K562 (cell line): ENCODE data around the gene POLD1. TPM values are rescaled to one million over a fixed set of nuclear protein-coding genes. Genes with fewer than 3 reads are reported as not detected.

Experiments used
- ARID2 ChIP-seq: fragments of 450-650 bp; IDR thresholded peaks from 2 replicates; pipeline ENCODE4 v1.6.1; 2017; ENCODE audit warnings: antibody characterized with exemption, mild to moderate bottlenecking
- CEBPZ ChIP-seq: fragments of 150-350 bp; IDR thresholded peaks from 2 replicates; pipeline ENCODE4 v1.6.1; 2014; ENCODE audit warnings: low read depth, mild to moderate bottlenecking, low read length, borderline replicate concordance
- CLOCK ChIP-seq: fragments of 250-450 bp; sonication (Bioruptor Pico); IDR thresholded peaks from 2 replicates; pipeline ENCODE4 v1.4.0; 2020; ENCODE audit warnings: mild to moderate bottlenecking, moderate library complexity, borderline replicate concordance
- DDX20 ChIP-seq: fragments of 450-650 bp; IDR thresholded peaks from 2 replicates; pipeline ENCODE4 v1.6.1; 2016; ENCODE audit warnings: missing genetic modification characterization, low read depth, mild to moderate bottlenecking, missing compliant biosample characterization, moderate library complexity
- ERF ChIP-seq: fragments of 450-650 bp; formaldehyde crosslinking; IDR thresholded peaks from 2 replicates; pipeline ENCODE4 v1.4.0; 2020; ENCODE audit warnings: mild to moderate bottlenecking, mixed read lengths
- GTF2B ChIP-seq: IDR thresholded peaks from 2 replicates; pipeline ENCODE4 v1.6.1; 2011; ENCODE audit not compliant: insufficient read length; ENCODE audit errors: extremely low read depth
- HSF4 ChIP-seq: fragments of 250-450 bp; sonication (Bioruptor Pico); IDR thresholded peaks from 2 replicates; pipeline ENCODE4 v2.1.2; 2022; ENCODE audit warnings: mild to moderate bottlenecking, moderate library complexity, borderline replicate concordance
- NFIX ChIP-seq: fragments of 250-450 bp; sonication (Bioruptor Pico); IDR thresholded peaks from 2 replicates; pipeline ENCODE4 v1.4.0; 2020; ENCODE audit warnings: low read depth, mild to moderate bottlenecking, moderate library complexity
- NR2F6 ChIP-seq: fragments of 450-650 bp; formaldehyde crosslinking; IDR thresholded peaks from 2 replicates; pipeline ENCODE4 v1.4.0; 2020; ENCODE audit warnings: mild to moderate bottlenecking
- POLR2AphosphoS5 ChIP-seq: IDR thresholded peaks from 2 replicates; pipeline ENCODE4 v1.6.1; 2011; ENCODE audit warnings: mild to moderate bottlenecking, low read depth, low read length, moderate library complexity; ENCODE audit not compliant: control insufficient read depth, insufficient read depth
- SNRNP70 ChIP-seq: fragments of 200-400 bp; formaldehyde crosslinking; optimal IDR thresholded peaks from 2 replicates; pipeline ENCODE3; 2017; ENCODE audit warnings: low read depth, low read length
- SRSF9 ChIP-seq: fragments of 200-400 bp; formaldehyde crosslinking; IDR thresholded peaks from 2 replicates; pipeline ENCODE4 v1.6.1; 2017; ENCODE audit warnings: low read depth, low read length, borderline replicate concordance
- SUPT5H ChIP-seq: fragments of 450-650 bp; IDR thresholded peaks from 2 replicates; pipeline ENCODE4 v1.6.1; 2016
- TARDBP ChIP-seq: fragments of 450-650 bp; IDR thresholded peaks from 2 replicates; pipeline ENCODE4 v1.6.1; 2016
- USF2 ChIP-seq: sonication (generic); formaldehyde crosslinking; IDR thresholded peaks from 2 replicates; pipeline ENCODE4 v1.5.0; 2020; ENCODE audit warnings: missing genetic modification reagents
- YY1 ChIP-seq, 3 experiments: IDR thresholded peaks; 2 replicates each; pipeline ENCODE4 v1.6.1; 2011; ENCODE audit warnings: low read length in 2 of 3, mild to moderate bottlenecking in 2 of 3, moderate library complexity in 2 of 3, borderline replicate concordance in 1 of 3, control low read depth in 1 of 3, low read depth in 1 of 3; ENCODE audit not compliant: insufficient read depth in 3 of 3, insufficient replicate concordance in 2 of 3, control insufficient read depth in 1 of 3, insufficient read length in 1 of 3; ENCODE audit errors: extremely low read depth in 1 of 3
- ZC3H4 ChIP-seq: sonication (generic); formaldehyde crosslinking; IDR thresholded peaks from 2 replicates; pipeline ENCODE4 v1.9.0; 2021; ENCODE audit warnings: missing genetic modification reagents, borderline replicate concordance
- ZNF444 ChIP-seq: fragments of 250-450 bp; sonication (Bioruptor Pico); IDR thresholded peaks from 2 replicates; pipeline ENCODE4 v1.4.0; 2020; ENCODE audit warnings: mild to moderate bottlenecking, moderate library complexity
- ZNF583 ChIP-seq: fragments of 250-450 bp; sonication (Bioruptor Pico); IDR thresholded peaks from 2 replicates; pipeline ENCODE4 v1.4.0; 2020
- ZNF668 ChIP-seq: fragments of 250-450 bp; sonication (Bioruptor Pico); IDR thresholded peaks from 2 replicates; pipeline ENCODE4 v1.8.0; 2022; ENCODE audit warnings: mild to moderate bottlenecking, inconsistent platforms
- polyA plus RNA-seq, 8 experiments: library from polyadenylated mRNA; depleted of rRNA in 4 of 8; stranded (reverse) in 5 of 8; unstranded in 3 of 8; fragments of >200 nt; fragmentation: Nextera tagmentation in 2 of 8; fragmentation: Illumina TruSeq in 1 of 8; extraction: Ambion mirVana in 2 of 8; extraction: Trizol in 1 of 8; gene quantifications; 2 replicates each; pipeline versions ENCODE4 v1.2.1 to v1.2.3, GENCODE V29; 2011 to 2014; ENCODE audit warnings: inconsistent platforms in 1 of 8, missing spikeins in 1 of 8
- total RNA-seq, 7 experiments: library from RNA; depleted of rRNA in 6 of 7; stranded (reverse); fragments of >200 nt in 6 of 7; fragmentation: Illumina TruSeq in 2 of 7; extraction: Trizol in 2 of 7; gene quantifications; 2 replicates each; pipeline versions ENCODE4 v1.2.1 to v1.2.3, GENCODE V29; 2011 to 2021; ENCODE audit warnings: low replicate concordance in 1 of 7

The POLD1 gene
- total and polyA plus RNA-seq, 9 of the 15 experiments (the other 6 are each of a cell fraction or from before 2014, with no cell fraction given), result 1.3 to 312 (median 47.8) TPM

- TF ChIP-seq GTF2B (no peak), SRSF9 (no peak), POLR2AphosphoS5 (0 out of 2 replicates have a peak, but pooled peaks have one; percentile 11), ARID2 (no peak), TARDBP (no peak), ZNF583 (peak; percentile 21; the same call in 1 of the 2 replicates), NFIX (CRISPR knock-in tag) (no peak), CEBPZ (no peak), ZNF668 (CRISPR knock-in tag) (no peak), NR2F6 (CRISPR knock-in tag) (peak; percentile 47; the same call in 1 of the 2 replicates), DDX20 (tag) (no peak), CLOCK (no peak), SUPT5H (peak; percentile 87), ZC3H4 (CRISPR knock-in tag) (peak; percentile 76; the same call in 1 of the 2 replicates), YY1 (IDR thresholded peaks at IDR 0.05; ENCODE audit: borderline replicate concordance in 1 of 3, control insufficient read depth in 1 of 3, extremely low read depth in 1 of 3, insufficient read depth in 3 of 3, insufficient read length in 1 of 3, insufficient replicate concordance in 2 of 3, low read depth in 1 of 3, low read length in 2 of 3) (no peak), HSF4 (CRISPR knock-in tag) (no peak), USF2 (CRISPR knock-in tag) (no peak), ERF (peak; percentile 88), ZNF444 (no peak), SNRNP70 (no peak)
These were observed at the start of gene POLD1 (continued) for GRCh38 chr19:50383852-50384684.
